Iris pigment epithelial cell (primary cell): ENCODE measurements around the gene KRT222.

Source experiments
- DNase-seq: peaks from one replicate; pipeline ENCODE4 v3.0.0-alpha.2; 2011; ENCODE audit warnings: low read depth

KRT222 gene

GRCh38 chr17:40664582-40665333 is at the start of gene KRT222:
KRT222 (minus strand) TSS chr17:40665177; CDS start chr17:40665099, 78 bp downstream.
- DNase-seq = no peak

- no peak for DNase-seq
Measured at GRCh38 chr17:40714473-40714872, 49.5 kb upstream of the KRT222 start.

GRCh38 chr17:40707745-40708144 is 42.8 kb upstream of the KRT222 start:
- DNase-seq = no peak

- DNase-seq = no peak
Measured at GRCh38 chr17:40705584-40705983, 40.6 kb upstream of the KRT222 start.

- no peak for DNase-seq
Measured at GRCh38 chr17:40703652-40704051, 38.7 kb upstream of the KRT222 start, which contains the start of gene KRT24. KRT24 (minus strand) TSS chr17:40703752; CDS start chr17:40703693, 59 bp downstream.

- no peak for DNase-seq
Measured at GRCh38 chr17:40702271-40702670, 37.3 kb upstream of the KRT222 start.

- DNase-seq = no peak
Measured at GRCh38 chr17:40699853-40700252, 34.9 kb upstream of the KRT222 start.

GRCh38 chr17:40699371-40699770 is 34.4 kb upstream of the KRT222 start:
- no peak for DNase-seq

- DNase-seq = no peak
Measured at GRCh38 chr17:40697297-40697696, 32.3 kb upstream of the KRT222 start.

GRCh38 chr17:40696651-40697072 is 31.7 kb upstream of the KRT222 start:
- peak; percentile 10 for DNase-seq

GRCh38 chr17:40695874-40696472 is 31.0 kb upstream of the KRT222 start:
- DNase-seq = peak; percentile 4

GRCh38 chr17:40694584-40694983 is 29.6 kb upstream of the KRT222 start:
- DNase-seq = no peak

- DNase-seq = no peak
Measured at GRCh38 chr17:40687106-40687505, 22.1 kb upstream of the KRT222 start.

GRCh38 chr17:40686192-40686591 is 21.2 kb upstream of the KRT222 start:
- DNase-seq = no peak

- no peak for DNase-seq
Measured at GRCh38 chr17:40680998-40681397, 16.0 kb upstream of the KRT222 start.

- DNase-seq = no peak
Measured at GRCh38 chr17:40679523-40679907, 14.5 kb upstream of the KRT222 start.

GRCh38 chr17:40678902-40679522 is 14.0 kb upstream of the KRT222 start:
- no peak for DNase-seq

- no peak for DNase-seq
Measured at GRCh38 chr17:40675905-40676304, 10.9 kb upstream of the KRT222 start.

- no peak for DNase-seq
Measured at GRCh38 chr17:40672654-40673053, 7.7 kb upstream of the KRT222 start.

GRCh38 chr17:40671282-40671681 is 6.3 kb upstream of the KRT222 start:
- no peak for DNase-seq

GRCh38 chr17:40666331-40666730 is 1.4 kb upstream of the KRT222 start:
- no peak for DNase-seq

GRCh38 chr17:40663252-40663651 is 1.7 kb downstream of the KRT222 start:
- no peak for DNase-seq

- no peak for DNase-seq
Measured at GRCh38 chr17:40659911-40660310, 5.1 kb downstream of the KRT222 start.
